HG02970 (cell line): ENCODE results near the gene DCAF12.

Experiments used
- ATAC-seq: cut with Tn5 transposase; IDR thresholded peaks from one replicate; pipeline ENCODE4 v1.9.1; 2021; ENCODE audit warnings: mild to moderate bottlenecking, moderate library complexity, moderate number of reproducible peaks; ENCODE audit not compliant: unreplicated experiment, low FRiP score

Gene DCAF12

GRCh38 chr9:34127035-34127948 lies 794 bp upstream of the DCAF12 start:
- no peak for ATAC-seq

DNA sequence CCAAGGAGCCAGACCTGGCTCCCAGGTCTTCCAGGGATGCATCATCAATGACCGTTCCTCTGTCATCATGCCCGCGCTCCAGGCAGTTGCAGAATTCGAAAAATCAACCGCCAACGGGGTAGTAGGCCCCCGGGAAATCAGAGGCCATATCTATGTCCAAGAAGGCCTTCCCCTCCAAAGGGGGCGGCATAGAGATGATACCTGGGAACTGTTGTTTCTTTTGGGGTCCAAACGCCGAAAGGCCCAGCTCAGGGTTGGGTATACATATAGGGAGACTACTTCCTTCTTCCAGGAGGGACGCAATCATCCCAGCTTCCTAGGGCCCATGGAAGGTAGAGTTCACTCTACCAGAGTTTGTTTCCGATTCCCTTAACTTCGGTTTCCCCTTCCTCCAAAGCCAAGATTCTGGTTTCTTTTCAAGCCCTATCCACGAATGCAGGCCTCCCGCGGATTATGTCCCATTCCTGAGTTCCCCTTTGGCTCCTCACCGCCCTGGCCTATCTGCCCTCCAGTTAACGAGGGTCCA lies 754 bp downstream of the DCAF12 start:
- no peak for ATAC-seq

DNA sequence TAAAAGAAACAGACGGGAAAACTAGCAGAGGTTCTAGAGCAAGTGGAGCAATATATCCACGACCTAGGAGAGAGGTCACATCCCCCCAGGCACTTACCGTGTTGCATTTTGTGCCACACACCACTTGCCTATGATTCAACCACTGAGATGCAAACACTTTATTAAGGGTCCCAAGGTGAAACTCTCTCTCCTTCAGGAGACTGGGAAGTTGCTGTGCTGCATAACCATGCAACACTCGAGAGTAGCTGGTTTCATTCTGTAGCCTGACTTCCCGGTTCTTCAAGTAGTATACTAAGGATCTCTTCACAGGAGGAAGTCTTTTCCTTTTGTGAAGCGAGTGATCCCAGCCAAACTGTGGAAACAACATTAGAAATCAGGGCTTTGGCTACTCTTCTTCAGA lies 1.6 kb downstream of the DCAF12 start:
- ATAC-seq = no peak

DNA sequence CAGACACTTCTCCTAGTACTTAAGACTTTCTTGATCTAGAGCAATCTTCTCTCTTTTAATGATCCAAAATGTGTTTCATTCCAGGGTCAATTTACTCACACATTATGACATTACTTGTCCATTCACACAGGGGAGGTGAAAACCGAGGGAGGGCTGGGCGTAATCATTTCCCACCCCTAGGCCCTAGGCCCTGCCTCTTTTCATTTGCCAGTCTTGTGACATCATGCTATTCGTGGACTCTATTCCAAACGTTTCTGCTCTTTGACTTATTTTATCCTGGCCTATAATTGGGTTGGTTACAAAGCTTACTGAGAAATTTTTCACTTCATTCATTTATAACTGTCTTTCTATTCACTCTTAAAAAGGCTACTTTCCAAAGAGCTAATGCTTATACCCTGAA lies 2.4 kb downstream of the DCAF12 start:
- ATAC-seq = no peak

DNA sequence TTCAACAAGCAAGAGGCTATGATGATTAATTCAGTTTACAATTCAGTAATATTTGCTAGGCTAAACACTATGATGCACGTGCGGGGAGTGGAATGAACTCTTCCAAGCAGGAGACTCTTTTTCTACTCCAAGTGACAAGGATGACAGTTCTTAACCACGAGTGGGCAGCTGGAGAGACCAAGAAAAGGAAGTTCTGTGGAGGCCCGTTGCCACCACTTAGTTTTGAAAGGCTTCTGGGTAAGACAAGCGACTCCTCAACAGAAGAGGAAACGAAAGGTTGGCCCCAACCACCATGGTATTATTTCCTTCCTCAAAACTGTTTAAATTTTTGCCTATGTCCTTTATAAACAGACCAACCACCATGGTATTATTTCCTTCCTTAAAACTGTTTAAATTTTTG lies 2.8 kb downstream of the DCAF12 start:
- ATAC-seq = no peak

GRCh38 chr9:34121996-34122395 lies 4.5 kb downstream of the DCAF12 start:
- no peak for ATAC-seq

DNA sequence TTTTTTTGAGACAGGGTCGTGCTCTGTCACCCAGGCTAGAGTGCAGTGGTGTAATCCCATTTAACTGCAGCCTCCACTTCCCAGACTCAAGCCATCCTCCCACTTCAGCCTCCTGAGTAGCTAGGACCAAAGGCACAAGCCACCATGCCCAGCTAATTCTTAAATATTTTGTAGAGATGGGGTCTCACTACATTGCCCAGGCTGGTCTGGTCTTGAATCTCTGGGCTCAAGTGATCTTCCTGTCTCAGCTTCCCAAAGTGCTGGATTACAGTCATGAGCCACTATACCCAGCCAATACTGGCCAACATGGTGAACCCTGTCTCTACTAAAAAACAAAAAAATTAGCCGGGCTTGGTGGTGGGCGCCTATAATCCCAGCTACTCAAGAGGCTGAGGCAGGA lies 6.8 kb downstream of the DCAF12 start:
- no peak for ATAC-seq

GRCh38 chr9:34114436-34114835 lies 12.1 kb downstream of the DCAF12 start:
- no peak for ATAC-seq

- ATAC-seq = no peak
Observed at GRCh38 chr9:34106110-34106509, 20.4 kb downstream of the DCAF12 start.

- no peak for ATAC-seq
Observed at GRCh38 chr9:34102796-34103195, 23.7 kb downstream of the DCAF12 start.

- no peak for ATAC-seq
Observed at GRCh38 chr9:34098307-34098706, 28.2 kb downstream of the DCAF12 start.

GRCh38 chr9:34097865-34098264 lies 28.6 kb downstream of the DCAF12 start:
- ATAC-seq = no peak

DNA sequence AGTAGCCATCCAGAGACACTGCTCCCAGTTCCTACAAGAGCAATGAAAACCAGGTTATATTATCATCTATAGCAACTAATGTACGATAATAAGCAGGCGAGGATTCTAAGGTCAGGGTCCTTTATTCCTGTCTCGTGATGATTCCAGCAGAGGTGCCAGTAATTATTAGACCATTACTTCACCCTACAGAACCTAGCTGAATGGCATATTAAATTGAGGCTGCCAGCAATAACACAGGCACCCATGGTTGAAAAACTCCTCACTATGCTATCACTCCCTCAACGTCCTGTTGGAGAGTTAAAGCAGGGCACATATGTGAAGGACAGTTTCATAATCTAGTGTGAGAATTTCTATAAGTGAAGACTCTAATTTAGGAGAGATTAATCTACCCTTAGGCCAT lies 29.7 kb downstream of the DCAF12 start:
- no peak for ATAC-seq

- no peak for ATAC-seq
Observed at GRCh38 chr9:34093578-34093977, 32.9 kb downstream of the DCAF12 start.

- ATAC-seq = no peak
Observed at GRCh38 chr9:34089311-34089710, 37.2 kb downstream of the DCAF12 start.

- ATAC-seq = no peak
Observed at GRCh38 chr9:34087370-34087769, 39.1 kb downstream of the DCAF12 start.

- no peak for ATAC-seq
Observed at GRCh38 chr9:34086864-34087263, 39.6 kb downstream of the DCAF12 start.

GRCh38 chr9:34085581-34086500 lies 40.7 kb downstream of the DCAF12 start:
- no peak for ATAC-seq

DNA sequence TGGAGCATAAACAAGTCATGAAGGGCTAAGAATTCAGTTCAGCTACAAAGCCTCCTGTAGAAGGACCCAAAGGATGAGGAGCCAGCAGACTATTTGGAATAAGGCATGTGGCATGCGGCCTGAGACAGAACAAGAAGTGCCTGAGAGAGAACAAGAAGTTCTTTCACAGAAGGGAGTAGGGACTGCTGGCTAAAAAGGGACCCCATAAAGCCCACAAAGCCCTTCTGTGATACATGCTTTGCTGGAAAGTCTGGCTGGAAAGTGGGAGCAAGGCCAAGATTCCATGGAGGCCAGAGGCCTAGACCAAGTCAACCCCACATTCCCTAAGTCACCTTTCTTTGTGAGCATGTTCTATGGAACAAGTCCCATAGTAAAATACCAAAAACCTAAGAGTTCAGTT lies 41.9 kb downstream of the DCAF12 start:
- no peak for ATAC-seq

DNA sequence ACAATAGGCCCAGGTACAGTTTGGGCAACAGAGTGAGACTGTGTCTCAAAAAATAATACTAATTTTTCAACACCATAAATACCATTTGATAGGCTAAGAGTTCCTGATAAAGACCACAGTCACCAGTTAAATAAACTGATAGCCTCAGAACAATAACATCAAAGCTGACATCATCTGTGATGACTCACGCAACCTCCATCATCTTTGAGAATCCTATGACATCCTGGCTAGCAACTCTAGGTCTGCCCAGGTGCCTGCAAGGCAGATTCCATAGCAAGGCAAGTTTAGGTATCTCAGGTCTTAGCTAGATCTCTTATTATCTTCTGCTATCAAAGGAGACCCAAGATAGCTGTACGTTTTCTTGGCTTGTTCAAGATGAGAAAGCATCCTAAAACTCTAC lies 47.3 kb downstream of the DCAF12 start:
- no peak for ATAC-seq
